Gastroesophageal sphincter (tissue), 4 donors: ENCODE data around the gene METTL6. TPM values are rescaled to one million over a fixed set of nuclear protein-coding genes. Genes with fewer than 3 reads are reported as not detected.

Source experiments
- ATAC-seq: fragments of 150-250 bp; one replicate; pipeline ENCODE4 v1.9.1; 2016; ENCODE audit warnings: mild to moderate bottlenecking, moderate library complexity
- H3K27ac ChIP-seq, 4 donors: fragments of 200-600 bp; sonication (generic) in 3 of 4; 1 replicate in 3 of 4; 2 replicates in 1 of 4; pipeline ENCODE4 v1.5.1; 2016 to 2019
- H3K27me3 ChIP-seq: fragments of 200-600 bp; sonication (generic); one replicate; pipeline ENCODE4 v1.5.1; 2019
- H3K36me3 ChIP-seq, 2 donors: fragments of 200-600 bp; sonication (generic); one replicate each; pipeline ENCODE4 v1.5.1; 2019; ENCODE audit warnings: control low read depth in 1 of 2
- H3K4me1 ChIP-seq, 3 donors: fragments of 200-600 bp; sonication (generic); 1 replicate in 2 of 3; 2 replicates in 1 of 3; pipeline ENCODE4 v1.5.1; 2016 to 2019; ENCODE audit warnings: control low read depth in 2 of 3
- H3K4me3 ChIP-seq, 2 donors: fragments of 200-600 bp; sonication (generic); one replicate each; pipeline ENCODE4 v1.5.1; 2019; ENCODE audit warnings: mild to moderate bottlenecking in 1 of 2, moderate library complexity in 1 of 2
- H3K9me3 ChIP-seq, 3 donors: fragments of 200-600 bp; sonication (generic); one replicate each; pipeline ENCODE4 v1.5.1; 2017 to 2019; ENCODE audit warnings: control low read depth in 2 of 3
- EP300 ChIP-seq: sonication (generic); formaldehyde crosslinking; IDR thresholded peaks from one replicate; pipeline ENCODE4 v1.6.1; 2017; ENCODE audit warnings: antibody characterized with exemption, mild to moderate bottlenecking
- POLR2A ChIP-seq, 2 donors: fragments of 450-650 bp; IDR thresholded peaks; one replicate each; pipeline ENCODE4 v1.6.1; 2017; ENCODE audit warnings: antibody characterized with exemption in 2 of 2, mild to moderate bottlenecking in 2 of 2, moderate library complexity in 1 of 2
- POLR2AphosphoS5 ChIP-seq: sonication (generic); formaldehyde crosslinking; IDR thresholded peaks from one replicate; pipeline ENCODE4 v1.6.1; 2017; ENCODE audit warnings: antibody characterized with exemption
- WGBS, 2 donors: methylation state at CpG; one replicate each; pipeline ENCODE4 v1.1.5; 2018; ENCODE audit warnings: low coverage in 1 of 2; 5-methylcytosine and 5-hydroxymethylcytosine counted together
- total RNA-seq, 4 donors: library from RNA; depleted of rRNA; stranded (reverse); fragments of >200 nt; gene quantifications; one replicate each; pipeline ENCODE4 v1.1.0, GENCODE V29; 2016
- TF ChIP-seq, protein P1 (sequence below), 4 experiments: fragments of 200-600 bp in 2 of 4; fragments of 450-650 bp in 2 of 4; sonication (generic) in 1 of 4; IDR thresholded peaks; one replicate each; pipeline ENCODE4 v1.5.1; 2017 to 2019; ENCODE audit warnings: antibody characterized with exemption in 4 of 4, mild to moderate bottlenecking in 2 of 4, moderate library complexity in 2 of 4

Gene METTL6
- total RNA-seq, 4 donors from 2014 or later, result 9.0 to 17.1 (median 11.7) TPM

DNA sequence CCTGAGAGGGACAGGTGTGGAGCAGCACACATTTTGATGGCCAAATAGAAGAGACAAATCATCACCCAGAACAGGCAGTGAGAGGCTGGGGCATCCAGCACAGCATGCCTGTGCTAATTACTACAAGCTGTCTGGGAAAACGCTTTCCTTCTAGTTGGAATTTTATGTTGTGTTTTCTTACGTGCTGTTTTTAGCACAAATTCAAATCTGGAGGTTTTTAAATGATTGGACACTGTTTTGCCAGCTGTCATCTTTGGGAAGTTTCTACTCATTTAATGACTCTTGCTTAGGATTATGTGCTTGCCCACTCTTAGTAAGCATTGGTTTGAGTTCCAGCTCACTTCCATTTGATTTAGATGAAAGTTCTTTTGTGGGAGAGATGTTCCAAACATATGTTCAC is 43.5 kb upstream of the METTL6 start:
- no peak for TF ChIP-seq POLR2A (IDR thresholded peaks at IDR 0.05)
- no peak for TF ChIP-seq POLR2AphosphoS5
- TF ChIP-seq EP300, result no peak
- TF ChIP-seq, protein P1, sequence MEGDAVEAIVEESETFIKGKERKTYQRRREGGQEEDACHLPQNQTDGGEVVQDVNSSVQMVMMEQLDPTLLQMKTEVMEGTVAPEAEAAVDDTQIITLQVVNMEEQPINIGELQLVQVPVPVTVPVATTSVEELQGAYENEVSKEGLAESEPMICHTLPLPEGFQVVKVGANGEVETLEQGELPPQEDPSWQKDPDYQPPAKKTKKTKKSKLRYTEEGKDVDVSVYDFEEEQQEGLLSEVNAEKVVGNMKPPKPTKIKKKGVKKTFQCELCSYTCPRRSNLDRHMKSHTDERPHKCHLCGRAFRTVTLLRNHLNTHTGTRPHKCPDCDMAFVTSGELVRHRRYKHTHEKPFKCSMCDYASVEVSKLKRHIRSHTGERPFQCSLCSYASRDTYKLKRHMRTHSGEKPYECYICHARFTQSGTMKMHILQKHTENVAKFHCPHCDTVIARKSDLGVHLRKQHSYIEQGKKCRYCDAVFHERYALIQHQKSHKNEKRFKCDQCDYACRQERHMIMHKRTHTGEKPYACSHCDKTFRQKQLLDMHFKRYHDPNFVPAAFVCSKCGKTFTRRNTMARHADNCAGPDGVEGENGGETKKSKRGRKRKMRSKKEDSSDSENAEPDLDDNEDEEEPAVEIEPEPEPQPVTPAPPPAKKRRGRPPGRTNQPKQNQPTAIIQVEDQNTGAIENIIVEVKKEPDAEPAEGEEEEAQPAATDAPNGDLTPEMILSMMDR (IDR thresholded peaks at IDR 0.05), result no peak
- 89 to 97% methylated on average over 2 of the region's 2 CpGs for WGBS, 2 donors
- ATAC-seq, result no peak

GRCh38 chr3:15470261-15470660 is 42.9 kb upstream of the METTL6 start:
- H3K36me3 ChIP-seq, result peaks cover 0 to 10% of the 10 kb centered on the region in 2 donors
- 92% methylated on average over 6 of the region's 6 CpGs; no CpG with 5 or more reads in 1 of the 2 donors for WGBS, 2 donors
- no peaks in the 10 kb centered on the region for H3K27me3 ChIP-seq
- no peak for ATAC-seq
- H3K27ac ChIP-seq, result no peak overlapping the region
- H3K4me3 ChIP-seq, result no peak overlapping the region
- H3K9me3 ChIP-seq, result no peaks in the 10 kb centered on the region
- H3K4me1 ChIP-seq, result no peaks in the 10 kb centered on the region
- TF ChIP-seq POLR2AphosphoS5 (no peak), EP300 (no peak), POLR2A (IDR thresholded peaks at IDR 0.05) (no peak)
- TF ChIP-seq, protein P1 (IDR thresholded peaks at IDR 0.05), result no peak

More for the DNA sequence above, 43.5 kb upstream of the METTL6 start:
- no peak overlapping the region for H3K4me3 ChIP-seq
- no peaks in the 10 kb centered on the region for H3K9me3 ChIP-seq
- H3K36me3 ChIP-seq, result peaks cover 0 to 10% of the 10 kb centered on the region in 2 donors
- H3K27ac ChIP-seq, result no peak overlapping the region
- H3K4me1 ChIP-seq, result no peaks in the 10 kb centered on the region
- H3K27me3 ChIP-seq, result no peaks in the 10 kb centered on the region

DNA sequence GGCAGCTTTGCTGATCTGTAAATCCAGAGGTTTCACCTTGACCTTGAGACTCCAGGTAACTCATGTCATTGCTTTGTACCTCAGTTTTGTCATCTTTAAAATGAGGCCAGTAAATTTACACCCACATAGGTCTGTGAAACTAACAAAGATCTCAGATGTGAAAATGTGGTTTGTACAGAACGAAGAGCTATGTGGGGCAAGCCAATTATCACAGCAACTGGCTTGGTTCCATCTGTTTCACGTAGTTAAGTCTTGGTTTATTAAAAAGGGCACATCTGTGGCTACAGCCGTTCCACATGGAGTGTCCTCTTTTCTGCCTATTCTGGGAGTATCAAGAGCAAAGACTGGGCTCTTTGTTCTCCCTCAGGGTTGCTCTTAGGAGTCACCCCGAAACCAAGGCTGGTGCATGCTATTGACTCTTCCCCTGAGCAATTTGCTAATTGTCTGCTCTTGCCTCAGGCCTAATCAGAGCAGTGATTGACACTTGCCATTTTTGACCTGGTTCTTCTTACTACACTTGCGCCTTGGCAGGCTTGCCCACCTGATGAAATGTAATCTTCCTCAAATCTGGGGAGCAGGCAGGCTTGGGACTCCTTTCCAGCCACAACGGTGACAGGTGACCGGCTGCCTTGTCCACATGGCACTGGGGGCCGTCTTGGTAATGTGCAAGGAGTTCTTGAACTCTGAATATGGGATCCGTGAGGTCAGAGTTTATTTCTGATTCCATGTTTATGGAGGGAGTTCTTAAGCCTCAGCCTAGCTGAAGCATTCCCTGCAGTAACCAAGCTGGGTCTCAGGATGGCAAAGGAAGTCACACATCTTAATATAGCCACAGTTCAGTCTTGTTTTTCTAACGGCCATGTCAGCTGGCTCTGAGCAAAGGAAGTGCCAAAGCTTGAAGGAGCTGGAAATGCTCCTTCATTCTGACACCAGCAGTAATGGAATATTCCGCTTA is 40.2 kb upstream of the METTL6 start:
- Histone ChIP-seq H3K27ac (no peak overlapping the region), H3K4me1 (no peaks in the 10 kb centered on the region), H3K4me3 (no peak overlapping the region), H3K27me3 (no peaks in the 10 kb centered on the region), H3K36me3 (peaks cover 0 to 22% of the 10 kb centered on the region in 2 donors), H3K9me3 (no peaks in the 10 kb centered on the region)
- TF ChIP-seq, protein P1 (IDR thresholded peaks at IDR 0.05), result no peak
- no peak for TF ChIP-seq POLR2A (IDR thresholded peaks at IDR 0.05)
- ATAC-seq, result no peak
- WGBS, 2 donors, result 78 to 82% methylated on average over 6 to 7 of the region's 11 CpGs

DNA sequence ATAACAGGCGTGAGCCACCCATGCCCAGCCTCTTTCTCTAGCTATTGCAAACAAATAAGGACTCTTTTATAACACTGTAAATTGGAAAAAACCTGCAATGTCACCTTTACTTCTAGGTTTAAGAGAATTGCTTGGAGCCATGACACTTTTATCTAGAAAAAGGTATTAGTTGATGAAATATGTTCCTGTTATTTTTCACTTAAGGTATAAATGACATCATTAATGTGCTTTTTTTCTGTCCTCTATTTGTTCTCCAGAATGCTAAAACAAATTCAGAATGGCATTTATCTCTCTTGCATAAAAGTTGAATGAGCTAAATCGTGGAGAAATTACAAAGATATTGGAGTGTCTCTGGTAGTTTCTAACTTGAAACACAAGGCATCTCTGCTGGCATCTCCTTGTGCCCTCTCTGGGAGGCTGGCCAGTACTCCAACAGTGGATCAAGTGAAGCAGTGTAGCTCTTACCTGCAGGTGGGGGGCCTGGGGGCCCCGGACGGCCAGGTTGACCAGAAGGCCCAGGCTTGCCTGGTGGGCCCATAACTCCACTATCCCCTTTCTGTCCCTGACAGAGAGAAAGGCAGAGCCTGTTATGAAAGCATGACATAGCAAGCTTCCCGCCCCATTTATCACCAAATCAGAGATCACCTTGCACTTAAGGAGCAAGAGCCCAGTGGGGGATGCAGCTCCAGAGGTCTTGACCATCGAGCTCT is 38.7 kb upstream of the METTL6 start:
- no peaks in the 10 kb centered on the region for H3K4me1 ChIP-seq
- H3K9me3 ChIP-seq, result no peaks in the 10 kb centered on the region
- H3K27me3 ChIP-seq, result no peaks in the 10 kb centered on the region
- peaks cover 0 to 22% of the 10 kb centered on the region in 2 donors for H3K36me3 ChIP-seq
- WGBS, 2 donors, result 100% methylated on average over 2 to 4 of the region's 6 CpGs
- H3K27ac ChIP-seq, result no peak overlapping the region
- ATAC-seq, result no peak
- no peak overlapping the region for H3K4me3 ChIP-seq
- TF ChIP-seq POLR2AphosphoS5 (no peak), POLR2A (IDR thresholded peaks at IDR 0.05) (no peak)
- TF ChIP-seq, protein P1 (IDR thresholded peaks at IDR 0.05), result no peak
